ENCODE data around the gene ABCF2. TPM values are rescaled to one million over a fixed set of nuclear protein-coding genes. Genes with fewer than 3 reads are reported as not detected.

ABCF2 gene
- total RNA-seq, 1 donor from 2014 or later = 31.3 TPM

GRCh38 chr7:151247611-151248345, 20.8 kb upstream of the ABCF2 start:
- Mint-ChIP-seq H3K4me1 (peaks cover 73% of the 10 kb centered on the region), H3K27ac (no peak overlapping the region), H3K9me3 (no peaks in the 10 kb centered on the region), H3K4me3 (peak overlapping the region; percentile 95), H3K36me3 (no peaks in the 10 kb centered on the region), H3K27me3 (ENCODE audit: insufficient read depth, low read depth) (peaks cover 21% of the 10 kb centered on the region)
- peaks cover 73% of the 10 kb centered on the region for H3K27me3 ChIP-seq
- H3K9me3 ChIP-seq (ENCODE audit: low read depth) = no peaks in the 10 kb centered on the region
- H3K4me2 ChIP-seq = peak overlapping the region; percentile 95
- peaks cover 58% of the 10 kb centered on the region for H3F3A ChIP-seq (ENCODE audit: low read depth)
- DNase-seq (ENCODE audit: low spot score) = peak; percentile 46
- no peaks in the 10 kb centered on the region for H3K36me3 ChIP-seq
- TF ChIP-seq EZH2 (IDR thresholded peaks at IDR 0.05) (no peak), EZH2phosphoT487 (IDR thresholded peaks at IDR 0.05) (no peak), CTCF (IDR thresholded peaks at IDR 0.05) (no peak)
- peak overlapping the region; percentile 52 for H3K4me3 ChIP-seq
- H4K20me1 ChIP-seq (ENCODE audit: low read depth) = peaks cover 36% of the 10 kb centered on the region
- no peak overlapping the region for H3K9ac ChIP-seq
- H3K79me2 ChIP-seq (ENCODE audit: low read depth) = no peaks in the 10 kb centered on the region
- no peak overlapping the region for H3K27ac ChIP-seq
- H3K4me1 ChIP-seq = peaks cover 69% of the 10 kb centered on the region
- H2AFZ ChIP-seq (replicated peaks) = no peak overlapping the region

- Mint-ChIP-seq H3K27ac (no peak overlapping the region), H3K9me3 (no peaks in the 10 kb centered on the region), H3K4me1 (peaks cover 69% of the 10 kb centered on the region), H3K27me3 (ENCODE audit: insufficient read depth, low read depth) (peaks cover 21% of the 10 kb centered on the region), H3K4me3 (peak overlapping the region; percentile 95), H3K36me3 (peaks cover 1% of the 10 kb centered on the region)
- H3K9ac ChIP-seq = no peak overlapping the region
- H3F3A ChIP-seq (ENCODE audit: low read depth) = peaks cover 53% of the 10 kb centered on the region
- H3K36me3 ChIP-seq = no peaks in the 10 kb centered on the region
- no peaks in the 10 kb centered on the region for H3K79me2 ChIP-seq (ENCODE audit: low read depth)
- no peak overlapping the region for H3K4me2 ChIP-seq
- no peak overlapping the region for H3K4me3 ChIP-seq
- H3K27ac ChIP-seq = no peak overlapping the region
- no peaks in the 10 kb centered on the region for H3K9me3 ChIP-seq (ENCODE audit: low read depth)
- peaks cover 73% of the 10 kb centered on the region for H3K27me3 ChIP-seq
- no peak for DNase-seq (ENCODE audit: low spot score)
- H3K4me1 ChIP-seq = peaks cover 63% of the 10 kb centered on the region
- H4K20me1 ChIP-seq (ENCODE audit: low read depth) = peaks cover 40% of the 10 kb centered on the region
- TF ChIP-seq CTCF (IDR thresholded peaks at IDR 0.05) = no peak
- no peak for TF ChIP-seq EZH2phosphoT487 (IDR thresholded peaks at IDR 0.05)
- no peak overlapping the region for H2AFZ ChIP-seq (replicated peaks)
Observed at GRCh38 chr7:151246851-151247580, 20.0 kb upstream of the ABCF2 start.

GRCh38 chr7:151246102-151246850, 19.3 kb upstream of the ABCF2 start:
- peaks cover 59% of the 10 kb centered on the region for H3K4me1 ChIP-seq
- Mint-ChIP-seq H3K4me3 (peak overlapping the region; percentile 95), H3K4me1 (peaks cover 68% of the 10 kb centered on the region), H3K27ac (no peak overlapping the region), H3K36me3 (peaks cover 6% of the 10 kb centered on the region), H3K9me3 (no peaks in the 10 kb centered on the region), H3K27me3 (ENCODE audit: insufficient read depth, low read depth) (peaks cover 23% of the 10 kb centered on the region)
- no peaks in the 10 kb centered on the region for H3K79me2 ChIP-seq (ENCODE audit: low read depth)
- peaks cover 40% of the 10 kb centered on the region for H4K20me1 ChIP-seq (ENCODE audit: low read depth)
- H3K27ac ChIP-seq = no peak overlapping the region
- no peaks in the 10 kb centered on the region for H3K9me3 ChIP-seq (ENCODE audit: low read depth)
- peaks cover 70% of the 10 kb centered on the region for H3K27me3 ChIP-seq
- H3F3A ChIP-seq (ENCODE audit: low read depth) = peaks cover 51% of the 10 kb centered on the region
- H3K36me3 ChIP-seq = no peaks in the 10 kb centered on the region
- H3K9ac ChIP-seq = no peak overlapping the region
- TF ChIP-seq EZH2 (IDR thresholded peaks at IDR 0.05) = no peak
- TF ChIP-seq EZH2phosphoT487 (IDR thresholded peaks at IDR 0.05) = no peak
- no peak for TF ChIP-seq CTCF (IDR thresholded peaks at IDR 0.05)
- H3K4me2 ChIP-seq = peak overlapping the region; percentile 97
- H2AFZ ChIP-seq (replicated peaks) = no peak overlapping the region
- peak overlapping the region; percentile 56 for H3K4me3 ChIP-seq
- peak; percentile 36 for DNase-seq (ENCODE audit: low spot score)

Data from neural progenitor cell (in vitro differentiated cells).